Mammary epithelial cell (primary cell): ENCODE data around the gene SPR.

Experiments used
- EZH2 ChIP-seq: IDR thresholded peaks from 2 replicates; pipeline ENCODE4 v1.6.1; 2012; ENCODE audit warnings: low read length, inconsistent platforms, borderline replicate concordance
- TF ChIP-seq, protein P1 (sequence below), 2 donors: IDR thresholded peaks in 1 of 2; conservative IDR thresholded peaks in 1 of 2; 2 replicates each; pipeline ENCODE4 v1.5.1; 2011 to 2012; ENCODE audit warnings: inconsistent platforms in 2 of 2, low read length in 2 of 2, mild to moderate bottlenecking in 2 of 2, control low read depth in 1 of 2, low read depth in 1 of 2; ENCODE audit not compliant: insufficient read depth in 1 of 2; ENCODE audit errors: extremely low read depth in 1 of 2

- TF ChIP-seq, protein P1, sequence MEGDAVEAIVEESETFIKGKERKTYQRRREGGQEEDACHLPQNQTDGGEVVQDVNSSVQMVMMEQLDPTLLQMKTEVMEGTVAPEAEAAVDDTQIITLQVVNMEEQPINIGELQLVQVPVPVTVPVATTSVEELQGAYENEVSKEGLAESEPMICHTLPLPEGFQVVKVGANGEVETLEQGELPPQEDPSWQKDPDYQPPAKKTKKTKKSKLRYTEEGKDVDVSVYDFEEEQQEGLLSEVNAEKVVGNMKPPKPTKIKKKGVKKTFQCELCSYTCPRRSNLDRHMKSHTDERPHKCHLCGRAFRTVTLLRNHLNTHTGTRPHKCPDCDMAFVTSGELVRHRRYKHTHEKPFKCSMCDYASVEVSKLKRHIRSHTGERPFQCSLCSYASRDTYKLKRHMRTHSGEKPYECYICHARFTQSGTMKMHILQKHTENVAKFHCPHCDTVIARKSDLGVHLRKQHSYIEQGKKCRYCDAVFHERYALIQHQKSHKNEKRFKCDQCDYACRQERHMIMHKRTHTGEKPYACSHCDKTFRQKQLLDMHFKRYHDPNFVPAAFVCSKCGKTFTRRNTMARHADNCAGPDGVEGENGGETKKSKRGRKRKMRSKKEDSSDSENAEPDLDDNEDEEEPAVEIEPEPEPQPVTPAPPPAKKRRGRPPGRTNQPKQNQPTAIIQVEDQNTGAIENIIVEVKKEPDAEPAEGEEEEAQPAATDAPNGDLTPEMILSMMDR (conservative IDR thresholded peaks at IDR 0.05 in 1 of 2, IDR thresholded peaks at IDR 0.05 in 1 of 2; ENCODE audit: extremely low read depth in 1 of 2, insufficient read depth in 1 of 2, low read depth in 1 of 2, low read length in 2 of 2) = no peak
- no peak for TF ChIP-seq EZH2
Observed at GRCh38 chr2:72917877-72918553, 30.8 kb downstream of the SPR start.
